NT2/D1 (cell line): ENCODE results near the gene FOS.
A peak's percentile ranks its signal among the peaks of the same experiment; 100 is the strongest.

Experiments
- DNase-seq: peaks from one replicate; pipeline ENCODE4 v3.0.0-alpha.2; 2011; ENCODE audit warnings: low read depth, low spot score
- H3K27me3 ChIP-seq: 2 replicates; pipeline ENCODE4 v1.6.0; 2011; ENCODE audit warnings: mild to moderate bottlenecking; ENCODE audit not compliant: insufficient read length, insufficient read depth
- H3K36me3 ChIP-seq: 2 replicates; pipeline ENCODE4 v1.6.1; 2011; ENCODE audit warnings: mild to moderate bottlenecking, low read length, mixed read lengths; ENCODE audit not compliant: insufficient read depth, insufficient read length
- H3K4me1 ChIP-seq: 2 replicates; pipeline ENCODE4 v1.5.1; 2011; ENCODE audit not compliant: insufficient read depth, insufficient read length
- H3K4me3 ChIP-seq: 2 replicates; pipeline ENCODE4 v1.5.1; 2011; ENCODE audit warnings: low read depth; ENCODE audit not compliant: insufficient read length
- H3K9ac ChIP-seq: 2 replicates; pipeline ENCODE4 v1.6.0; 2011; ENCODE audit warnings: low read depth; ENCODE audit not compliant: insufficient read length
- H3K9me3 ChIP-seq: 2 replicates; pipeline ENCODE4 v1.5.1; 2011; ENCODE audit warnings: mild to moderate bottlenecking, low read length; ENCODE audit not compliant: insufficient read depth
- SUZ12 ChIP-seq: IDR thresholded peaks from 2 replicates; pipeline ENCODE4 v1.6.1; 2011; ENCODE audit not compliant: insufficient read length, insufficient read depth; ENCODE audit errors: extremely low read depth
- YY1 ChIP-seq: IDR thresholded peaks from 2 replicates; pipeline ENCODE4 v1.6.1; 2011; ENCODE audit not compliant: insufficient read length, insufficient read depth
- ZNF274 ChIP-seq: IDR thresholded peaks from 2 replicates; pipeline ENCODE4 v1.6.1; 2011; ENCODE audit warnings: mild to moderate bottlenecking, low read depth, low read length

Gene FOS

GRCh38 chr14:75274050-75274898, 4.4 kb upstream of the FOS start:
- no peaks in the 10 kb centered on the region for H3K36me3 ChIP-seq
- peaks cover 6% of the 10 kb centered on the region for H3K4me1 ChIP-seq
- no peaks in the 10 kb centered on the region for H3K9me3 ChIP-seq
- H3K9ac ChIP-seq: no peak overlapping the region
- no peak overlapping the region for H3K4me3 ChIP-seq
- peaks cover 14% of the 10 kb centered on the region for H3K27me3 ChIP-seq
- no peak for TF ChIP-seq SUZ12
- no peak for TF ChIP-seq ZNF274
- TF ChIP-seq YY1: no peak
- DNase-seq: no peak

- Histone ChIP-seq H3K4me1 (peaks cover 6% of the 10 kb centered on the region), H3K36me3 (no peaks in the 10 kb centered on the region), H3K27me3 (peaks cover 14% of the 10 kb centered on the region), H3K4me3 (no peak overlapping the region), H3K9ac (no peak overlapping the region), H3K9me3 (no peaks in the 10 kb centered on the region)
- TF ChIP-seq YY1: no peak
- no peak for TF ChIP-seq ZNF274
- no peak for TF ChIP-seq SUZ12
- DNase-seq: no peak
Measured at GRCh38 chr14:75274899-75275569, 3.6 kb upstream of the FOS start.

DNA sequence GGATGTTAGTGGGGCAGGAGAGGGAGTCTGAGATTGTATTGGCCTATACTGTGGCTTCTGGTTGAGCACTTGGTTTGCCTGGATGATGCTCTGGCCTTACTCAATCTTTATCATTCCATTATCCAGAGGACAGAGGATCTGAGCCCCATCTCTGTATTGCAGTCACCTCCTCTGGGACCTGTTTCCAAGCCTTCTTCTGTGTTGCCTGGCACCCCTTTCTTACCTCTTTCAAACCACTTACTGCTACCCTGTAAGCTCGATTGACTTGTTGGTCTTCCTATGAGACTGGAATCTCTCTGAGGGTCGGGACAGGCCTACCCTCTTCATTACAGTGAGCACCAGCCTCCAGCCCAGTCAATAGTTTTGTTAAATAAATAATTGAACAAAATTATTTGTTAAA, 3.0 kb upstream of the FOS start:
- H3K9ac ChIP-seq: no peak overlapping the region
- no peak for DNase-seq
- TF ChIP-seq SUZ12: no peak
- TF ChIP-seq YY1: no peak
- no peak for TF ChIP-seq ZNF274
- no peak overlapping the region for H3K4me3 ChIP-seq
- H3K36me3 ChIP-seq: peaks cover 3% of the 10 kb centered on the region
- no peaks in the 10 kb centered on the region for H3K9me3 ChIP-seq
- H3K4me1 ChIP-seq: peaks cover 8% of the 10 kb centered on the region
- peaks cover 14% of the 10 kb centered on the region for H3K27me3 ChIP-seq

DNA sequence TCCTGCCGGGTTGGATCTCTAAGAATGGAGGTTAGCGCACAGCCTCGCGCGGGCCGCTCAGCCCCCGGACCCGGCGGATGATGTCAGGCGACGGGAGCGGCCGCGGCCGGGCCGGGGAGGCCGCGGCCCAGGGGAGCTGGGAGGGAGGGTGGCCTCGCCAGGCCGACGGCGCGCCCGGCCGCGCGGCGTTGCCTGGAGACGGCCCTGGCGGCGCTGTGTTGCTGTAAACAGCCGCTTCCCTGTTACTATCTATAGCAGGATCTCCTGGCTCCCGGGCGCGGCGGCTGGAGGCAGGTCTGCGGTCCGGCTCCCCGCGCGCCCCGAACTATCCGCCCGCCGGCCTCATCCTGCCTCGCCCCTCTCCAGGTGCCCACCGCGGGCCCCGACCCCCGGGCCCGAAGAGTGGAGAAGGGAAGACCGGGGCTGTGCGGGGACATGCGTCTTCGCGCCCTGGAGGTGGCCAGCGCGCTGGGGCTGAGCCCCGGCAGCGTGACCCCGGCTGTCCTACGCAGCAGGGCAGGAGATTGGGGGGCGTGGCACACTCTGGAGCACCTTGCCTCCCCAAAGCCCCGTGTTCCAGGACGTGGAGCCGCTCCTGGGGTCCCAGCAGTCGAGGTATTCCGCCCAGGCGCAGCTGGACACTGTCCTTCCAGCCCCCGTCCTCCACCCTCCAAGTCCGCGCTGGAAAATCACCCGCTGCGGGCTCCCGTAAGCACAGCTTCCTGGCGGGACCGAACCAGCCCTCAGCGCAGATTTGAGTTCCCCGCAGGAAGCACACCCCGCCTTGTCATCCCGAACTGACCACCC, 1.4 kb upstream of the FOS start:
- peaks cover 15% of the 10 kb centered on the region for H3K36me3 ChIP-seq
- H3K4me1 ChIP-seq: peaks cover 13% of the 10 kb centered on the region
- peaks cover 14% of the 10 kb centered on the region for H3K27me3 ChIP-seq
- DNase-seq: no peak
- peak overlapping the region; percentile 47 for H3K4me3 ChIP-seq
- H3K9me3 ChIP-seq: no peaks in the 10 kb centered on the region
- peak overlapping the region; percentile 70 for H3K9ac ChIP-seq
- no peak for TF ChIP-seq ZNF274
- no peak for TF ChIP-seq SUZ12
- TF ChIP-seq YY1: no peak

- TF ChIP-seq ZNF274 (no peak), SUZ12 (no peak), YY1 (no peak)
Measured at GRCh38 chr14:75277815-75278421, 710 bp upstream of the FOS start.

GRCh38 chr14:75279153-75279762, 630 bp downstream of the FOS start:
- peak overlapping the region; percentile 91 for H3K9ac ChIP-seq
- H3K4me1 ChIP-seq: peaks cover 9% of the 10 kb centered on the region

More at GRCh38 chr14:75277815-75278421, 710 bp upstream of the FOS start:
- Histone ChIP-seq H3K36me3 (peaks cover 16% of the 10 kb centered on the region), H3K4me1 (peaks cover 13% of the 10 kb centered on the region), H3K4me3 (peak overlapping the region; percentile 47), H3K9me3 (no peaks in the 10 kb centered on the region), H3K27me3 (peaks cover 14% of the 10 kb centered on the region), H3K9ac (peak overlapping the region; percentile 70)
- DNase-seq: no peak

More at GRCh38 chr14:75279153-75279762, 630 bp downstream of the FOS start:
- no peak for DNase-seq
- Histone ChIP-seq H3K36me3 (peaks cover 16% of the 10 kb centered on the region), H3K27me3 (peaks cover 14% of the 10 kb centered on the region), H3K4me3 (peak overlapping the region; percentile 93), H3K9me3 (no peaks in the 10 kb centered on the region)
- no peak for TF ChIP-seq YY1
- no peak for TF ChIP-seq ZNF274
- TF ChIP-seq SUZ12: no peak
